HUDEP-2 (cell line): ENCODE measurements around the gene TRPM3.

Experiments
- DNase-seq, 76 experiments: peaks; one replicate each; lab custom pipeline; 2025; ENCODE audit not compliant: unreplicated experiment in 76 of 76; lab: John Stamatoyannopoulos, UW

Gene TRPM3

GRCh38 chr9:70539001-70539400 lies 582.4 kb downstream of the TRPM3 start:
- no peak for DNase-seq

- no peak for DNase-seq
Observed at GRCh38 chr9:70537084-70537483, 584.3 kb downstream of the TRPM3 start.

GRCh38 chr9:70535546-70536323 lies 585.7 kb downstream of the TRPM3 start:
- no peak for DNase-seq

GRCh38 chr9:70534471-70534870 lies 587.0 kb downstream of the TRPM3 start:
- no peak for DNase-seq

- DNase-seq, result no peak
Observed at GRCh38 chr9:70534061-70534460, 587.4 kb downstream of the TRPM3 start.

GRCh38 chr9:70533492-70533891 lies 587.9 kb downstream of the TRPM3 start:
- DNase-seq, result no peak

- DNase-seq, result no peak
Observed at GRCh38 chr9:70532716-70533115, 588.7 kb downstream of the TRPM3 start.

GRCh38 chr9:70531311-70531710 lies 590.1 kb downstream of the TRPM3 start:
- no peak for DNase-seq

GRCh38 chr9:70530716-70531115 lies 590.7 kb downstream of the TRPM3 start:
- no peak for DNase-seq

GRCh38 chr9:70529833-70530232 lies 591.6 kb downstream of the TRPM3 start:
- no peak for DNase-seq

- no peak for DNase-seq
Observed at GRCh38 chr9:70529377-70529776, 592.0 kb downstream of the TRPM3 start.

GRCh38 chr9:70526902-70527301 lies 594.5 kb downstream of the TRPM3 start:
- no peak for DNase-seq

GRCh38 chr9:70525519-70525918 lies 595.9 kb downstream of the TRPM3 start:
- no peak for DNase-seq

GRCh38 chr9:70519912-70520724 lies 601.3 kb downstream of the TRPM3 start:
- DNase-seq, result no peak

GRCh38 chr9:70517926-70518610 lies 603.4 kb downstream of the TRPM3 start:
- no peak for DNase-seq

- DNase-seq, result no peak
Observed at GRCh38 chr9:70514273-70514672, 607.1 kb downstream of the TRPM3 start.

- no peak for DNase-seq
Observed at GRCh38 chr9:70511858-70512257, 609.6 kb downstream of the TRPM3 start.

- peak in 30 of 76 experiments; percentile 2 to 52 (median 16) for DNase-seq
Observed at GRCh38 chr9:70510157-70510770, 611.2 kb downstream of the TRPM3 start.

GRCh38 chr9:70506159-70506558 lies 615.3 kb downstream of the TRPM3 start:
- DNase-seq, result no peak

- DNase-seq, result no peak
Observed at GRCh38 chr9:70504834-70505233, 616.6 kb downstream of the TRPM3 start.

GRCh38 chr9:70502690-70503089 lies 618.7 kb downstream of the TRPM3 start:
- DNase-seq, result no peak
